NB4 (cell line): Measurements from ENCODE around the gene CLK4.

Source experiments
- POLR2A ChIP-seq: IDR thresholded peaks from 2 replicates; pipeline ENCODE4 v1.6.1; 2011; ENCODE audit warnings: mild to moderate bottlenecking; ENCODE audit not compliant: insufficient read length; ENCODE audit errors: extremely low read depth
- TF ChIP-seq, protein P1 (sequence below): IDR thresholded peaks from one replicate; pipeline ENCODE4 v1.5.1; 2012; ENCODE audit warnings: low read depth, low read length

DNA sequence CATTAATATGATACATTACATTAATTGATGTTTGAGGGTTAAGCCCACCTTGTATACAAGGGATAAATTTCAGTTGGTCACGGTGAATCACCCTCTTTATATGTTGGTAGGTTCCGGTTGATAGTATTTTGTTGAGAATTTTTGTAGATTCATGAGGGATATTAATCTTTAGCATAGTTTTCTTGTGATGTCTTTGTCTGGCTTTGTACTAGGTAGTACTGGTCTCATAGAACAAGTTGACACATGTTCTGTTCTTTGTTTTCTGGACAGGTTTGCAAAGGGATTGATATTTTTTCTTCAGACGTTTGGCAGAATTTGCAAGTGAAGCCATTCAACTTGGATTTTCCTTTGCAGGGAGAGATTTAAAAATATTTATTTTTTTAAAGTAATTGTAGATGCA lies 49.1 kb upstream of the CLK4 start:
- TF ChIP-seq, protein P1, sequence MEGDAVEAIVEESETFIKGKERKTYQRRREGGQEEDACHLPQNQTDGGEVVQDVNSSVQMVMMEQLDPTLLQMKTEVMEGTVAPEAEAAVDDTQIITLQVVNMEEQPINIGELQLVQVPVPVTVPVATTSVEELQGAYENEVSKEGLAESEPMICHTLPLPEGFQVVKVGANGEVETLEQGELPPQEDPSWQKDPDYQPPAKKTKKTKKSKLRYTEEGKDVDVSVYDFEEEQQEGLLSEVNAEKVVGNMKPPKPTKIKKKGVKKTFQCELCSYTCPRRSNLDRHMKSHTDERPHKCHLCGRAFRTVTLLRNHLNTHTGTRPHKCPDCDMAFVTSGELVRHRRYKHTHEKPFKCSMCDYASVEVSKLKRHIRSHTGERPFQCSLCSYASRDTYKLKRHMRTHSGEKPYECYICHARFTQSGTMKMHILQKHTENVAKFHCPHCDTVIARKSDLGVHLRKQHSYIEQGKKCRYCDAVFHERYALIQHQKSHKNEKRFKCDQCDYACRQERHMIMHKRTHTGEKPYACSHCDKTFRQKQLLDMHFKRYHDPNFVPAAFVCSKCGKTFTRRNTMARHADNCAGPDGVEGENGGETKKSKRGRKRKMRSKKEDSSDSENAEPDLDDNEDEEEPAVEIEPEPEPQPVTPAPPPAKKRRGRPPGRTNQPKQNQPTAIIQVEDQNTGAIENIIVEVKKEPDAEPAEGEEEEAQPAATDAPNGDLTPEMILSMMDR: no peak
- no peak for TF ChIP-seq POLR2A
